ENCODE measurements around the gene SUOX.

DNA sequence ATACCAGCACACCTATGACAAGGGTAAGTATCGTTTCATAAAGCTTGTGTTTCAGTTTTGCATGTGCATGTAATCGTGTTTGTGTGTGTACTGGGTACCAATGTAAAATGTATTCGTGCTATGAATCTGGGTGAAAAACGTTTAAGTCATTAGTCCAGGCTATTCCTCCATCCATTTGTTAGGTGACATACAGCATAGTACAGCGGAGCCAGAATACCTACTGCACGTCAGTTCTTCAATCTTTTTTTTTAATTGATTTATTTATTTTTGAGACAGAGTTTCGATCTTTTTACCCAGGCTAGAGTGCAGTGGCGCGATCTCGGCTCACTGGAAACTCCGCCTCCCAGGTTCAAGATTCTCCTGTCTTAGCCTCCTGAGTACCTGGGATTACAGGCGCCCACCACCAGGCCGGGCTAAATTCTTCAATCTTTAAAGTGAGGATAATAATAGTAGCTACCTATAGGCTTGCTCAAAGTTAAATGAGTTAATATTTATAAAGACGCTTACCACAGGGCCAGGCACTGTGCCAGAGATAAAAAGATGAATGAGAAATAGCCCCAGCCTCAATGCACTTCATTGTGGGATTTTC is 44.0 kb downstream of the SUOX start:
- TF ChIP-seq POLR2AphosphoS5 (IDR thresholded peaks at IDR 0.05): no peak
- TF ChIP-seq, protein P1, sequence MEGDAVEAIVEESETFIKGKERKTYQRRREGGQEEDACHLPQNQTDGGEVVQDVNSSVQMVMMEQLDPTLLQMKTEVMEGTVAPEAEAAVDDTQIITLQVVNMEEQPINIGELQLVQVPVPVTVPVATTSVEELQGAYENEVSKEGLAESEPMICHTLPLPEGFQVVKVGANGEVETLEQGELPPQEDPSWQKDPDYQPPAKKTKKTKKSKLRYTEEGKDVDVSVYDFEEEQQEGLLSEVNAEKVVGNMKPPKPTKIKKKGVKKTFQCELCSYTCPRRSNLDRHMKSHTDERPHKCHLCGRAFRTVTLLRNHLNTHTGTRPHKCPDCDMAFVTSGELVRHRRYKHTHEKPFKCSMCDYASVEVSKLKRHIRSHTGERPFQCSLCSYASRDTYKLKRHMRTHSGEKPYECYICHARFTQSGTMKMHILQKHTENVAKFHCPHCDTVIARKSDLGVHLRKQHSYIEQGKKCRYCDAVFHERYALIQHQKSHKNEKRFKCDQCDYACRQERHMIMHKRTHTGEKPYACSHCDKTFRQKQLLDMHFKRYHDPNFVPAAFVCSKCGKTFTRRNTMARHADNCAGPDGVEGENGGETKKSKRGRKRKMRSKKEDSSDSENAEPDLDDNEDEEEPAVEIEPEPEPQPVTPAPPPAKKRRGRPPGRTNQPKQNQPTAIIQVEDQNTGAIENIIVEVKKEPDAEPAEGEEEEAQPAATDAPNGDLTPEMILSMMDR (IDR thresholded peaks at IDR 0.05 in 8 of 11, conservative IDR thresholded peaks at IDR 0.05 in 3 of 11): no peak
- TF ChIP-seq POLR2A (IDR thresholded peaks at IDR 0.05): no peak
